SH-SY5Y (cell line): ENCODE results near the gene CCDC32.

Experiments used
- GATA2 ChIP-seq: IDR thresholded peaks from 2 replicates; pipeline ENCODE4 v1.6.1; 2011; ENCODE audit warnings: mild to moderate bottlenecking, low read depth, low read length
- GATA3 ChIP-seq: IDR thresholded peaks from 2 replicates; pipeline ENCODE4 v1.6.1; 2011; ENCODE audit warnings: low read depth, mild to moderate bottlenecking, low read length, moderate library complexity

DNA sequence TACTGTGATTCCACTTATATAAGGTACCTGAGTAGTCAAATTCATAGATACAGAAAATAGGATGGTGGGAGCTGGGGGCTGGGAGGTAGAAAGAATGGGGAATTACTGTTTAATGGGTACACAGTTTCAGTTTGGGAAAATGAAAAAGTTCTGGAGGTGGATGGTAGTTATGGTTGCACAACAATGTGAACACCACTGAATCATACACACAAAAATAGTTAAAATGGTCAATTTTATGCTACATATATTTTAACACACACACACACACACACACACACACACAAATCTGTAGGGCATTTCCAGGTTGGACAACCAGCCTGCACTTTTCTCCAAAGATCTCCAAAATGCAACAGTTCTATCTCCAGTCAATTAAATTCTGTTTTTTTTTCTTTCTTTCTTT lies 1.4 kb downstream of the CCDC32 start:
- TF ChIP-seq GATA2 (no peak), GATA3 (no peak)
